ENCODE results near the gene HRH1. TPM values are rescaled to one million over a fixed set of nuclear protein-coding genes. Genes with fewer than 3 reads are reported as not detected.

Gene HRH1
- total RNA-seq, 1 donor from 2014 or later, result 1.4 TPM

DNA sequence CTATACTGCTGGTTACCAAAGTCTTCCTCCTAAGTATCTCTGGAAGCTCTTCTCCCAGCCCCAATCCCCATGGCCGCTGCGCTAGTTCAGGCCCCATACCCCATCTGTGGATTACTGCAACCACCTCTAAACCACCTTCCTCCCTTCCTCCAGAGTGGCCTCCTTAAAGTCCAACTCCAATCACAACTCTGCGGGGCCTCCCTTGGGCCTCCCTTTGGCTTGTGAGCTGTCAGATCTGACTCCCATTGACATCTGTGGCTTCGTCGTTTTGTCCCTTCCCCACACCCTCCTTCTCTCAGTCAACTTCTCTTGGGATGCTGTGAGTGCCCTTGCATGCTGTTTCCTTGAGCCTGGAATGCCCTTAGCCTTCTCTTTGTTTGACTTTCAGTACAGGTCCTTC lies 9.3 kb upstream of the HRH1 start:
- no peaks in the 10 kb centered on the region for H3K9me3 ChIP-seq (replicated peaks)
- H3K4me3 ChIP-seq, result no peak overlapping the region
- TF ChIP-seq, protein P1, sequence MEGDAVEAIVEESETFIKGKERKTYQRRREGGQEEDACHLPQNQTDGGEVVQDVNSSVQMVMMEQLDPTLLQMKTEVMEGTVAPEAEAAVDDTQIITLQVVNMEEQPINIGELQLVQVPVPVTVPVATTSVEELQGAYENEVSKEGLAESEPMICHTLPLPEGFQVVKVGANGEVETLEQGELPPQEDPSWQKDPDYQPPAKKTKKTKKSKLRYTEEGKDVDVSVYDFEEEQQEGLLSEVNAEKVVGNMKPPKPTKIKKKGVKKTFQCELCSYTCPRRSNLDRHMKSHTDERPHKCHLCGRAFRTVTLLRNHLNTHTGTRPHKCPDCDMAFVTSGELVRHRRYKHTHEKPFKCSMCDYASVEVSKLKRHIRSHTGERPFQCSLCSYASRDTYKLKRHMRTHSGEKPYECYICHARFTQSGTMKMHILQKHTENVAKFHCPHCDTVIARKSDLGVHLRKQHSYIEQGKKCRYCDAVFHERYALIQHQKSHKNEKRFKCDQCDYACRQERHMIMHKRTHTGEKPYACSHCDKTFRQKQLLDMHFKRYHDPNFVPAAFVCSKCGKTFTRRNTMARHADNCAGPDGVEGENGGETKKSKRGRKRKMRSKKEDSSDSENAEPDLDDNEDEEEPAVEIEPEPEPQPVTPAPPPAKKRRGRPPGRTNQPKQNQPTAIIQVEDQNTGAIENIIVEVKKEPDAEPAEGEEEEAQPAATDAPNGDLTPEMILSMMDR (IDR thresholded peaks at IDR 0.05; ENCODE audit: borderline replicate concordance), result no peak
- intact Hi-C loops (cut with micrococcal nuclease), result no loop called here
- no peak overlapping the region for H3K27ac ChIP-seq (replicated peaks)
- peaks cover 28% of the 10 kb centered on the region for H3K27me3 ChIP-seq (ENCODE audit: low read depth)
- no peak for DNase-seq
- peaks cover 5% of the 10 kb centered on the region for H3K4me1 ChIP-seq
- no peaks in the 10 kb centered on the region for H3K36me3 ChIP-seq

DNA sequence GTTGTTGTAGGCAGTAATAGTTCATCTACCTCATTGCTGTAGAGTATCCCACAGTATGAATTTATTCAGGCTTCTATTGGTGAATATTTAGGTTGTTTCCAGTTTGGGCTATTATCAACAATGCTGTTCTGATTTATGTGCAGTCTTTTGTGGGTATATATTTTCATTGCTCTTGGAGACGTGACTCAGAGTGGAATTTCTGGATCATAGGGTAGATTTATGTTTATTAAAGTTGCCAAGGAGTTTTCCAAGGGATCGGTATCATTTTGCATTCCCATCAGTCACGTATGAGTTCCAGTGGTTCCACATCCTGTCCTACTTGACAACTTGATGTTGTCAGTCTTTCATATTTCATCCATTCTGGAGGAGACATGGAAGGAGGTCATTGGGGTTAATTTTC lies 8.4 kb upstream of the HRH1 start:
- TF ChIP-seq, protein P1 (IDR thresholded peaks at IDR 0.05; ENCODE audit: borderline replicate concordance), result no peak
- H3K4me3 ChIP-seq, result no peak overlapping the region
- peaks cover 31% of the 10 kb centered on the region for H3K27me3 ChIP-seq (ENCODE audit: low read depth)
- H3K9me3 ChIP-seq (replicated peaks), result no peaks in the 10 kb centered on the region
- H3K36me3 ChIP-seq, result no peaks in the 10 kb centered on the region
- H3K4me1 ChIP-seq, result no peaks in the 10 kb centered on the region
- intact Hi-C loops (cut with micrococcal nuclease), result no loop called here
- DNase-seq, result no peak
- H3K27ac ChIP-seq (replicated peaks), result no peak overlapping the region

DNA sequence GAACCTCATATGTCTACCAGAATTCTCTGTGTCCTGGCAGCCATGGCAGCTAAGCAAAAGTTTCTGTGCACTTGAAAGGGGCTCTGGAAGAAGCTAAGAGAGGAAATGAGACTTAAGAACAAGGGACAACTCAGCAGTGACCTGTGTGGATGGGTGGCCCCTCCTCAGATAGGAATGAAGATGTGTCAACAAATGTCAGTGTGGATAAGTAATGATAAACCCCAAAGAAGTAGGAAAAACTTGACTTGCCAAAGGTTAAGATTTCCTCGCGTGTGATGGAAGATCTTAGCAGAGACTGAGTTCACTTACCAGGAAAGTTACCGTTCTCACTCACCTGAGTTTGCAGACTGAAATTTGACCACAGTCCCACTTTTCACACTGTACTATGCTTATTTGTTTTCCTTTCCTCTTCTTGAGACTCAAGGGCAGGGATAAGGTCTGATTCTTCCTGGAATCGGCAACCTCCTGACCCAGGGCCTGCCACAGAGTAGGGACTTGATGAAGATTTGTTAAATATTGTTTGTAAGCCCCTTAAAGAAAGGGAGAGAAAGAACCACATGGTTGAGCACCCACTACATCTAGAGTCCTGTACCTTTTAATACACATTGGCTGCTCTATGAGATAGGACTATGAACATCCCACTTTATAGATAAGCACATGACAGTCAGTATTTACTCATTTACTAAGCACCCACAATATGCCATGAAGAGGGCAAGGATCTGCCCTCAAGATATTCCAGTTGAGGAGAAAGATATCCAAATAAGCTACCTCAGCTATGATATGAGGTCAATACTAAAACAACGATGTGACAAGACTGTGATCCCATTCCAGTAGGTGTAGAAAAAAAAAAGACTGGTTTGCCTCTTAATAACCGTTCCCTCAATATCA lies 7.3 kb upstream of the HRH1 start:
- DNase-seq, result no peak
- peaks cover 38% of the 10 kb centered on the region for H3K27me3 ChIP-seq (ENCODE audit: low read depth)
- H3K9me3 ChIP-seq (replicated peaks), result no peaks in the 10 kb centered on the region
- H3K36me3 ChIP-seq, result no peaks in the 10 kb centered on the region
- TF ChIP-seq, protein P1 (IDR thresholded peaks at IDR 0.05; ENCODE audit: borderline replicate concordance), result no peak
- no peak overlapping the region for H3K27ac ChIP-seq (replicated peaks)
- intact Hi-C loops (cut with micrococcal nuclease), result no loop called here
- no peaks in the 10 kb centered on the region for H3K4me1 ChIP-seq
- H3K4me3 ChIP-seq, result no peak overlapping the region

DNA sequence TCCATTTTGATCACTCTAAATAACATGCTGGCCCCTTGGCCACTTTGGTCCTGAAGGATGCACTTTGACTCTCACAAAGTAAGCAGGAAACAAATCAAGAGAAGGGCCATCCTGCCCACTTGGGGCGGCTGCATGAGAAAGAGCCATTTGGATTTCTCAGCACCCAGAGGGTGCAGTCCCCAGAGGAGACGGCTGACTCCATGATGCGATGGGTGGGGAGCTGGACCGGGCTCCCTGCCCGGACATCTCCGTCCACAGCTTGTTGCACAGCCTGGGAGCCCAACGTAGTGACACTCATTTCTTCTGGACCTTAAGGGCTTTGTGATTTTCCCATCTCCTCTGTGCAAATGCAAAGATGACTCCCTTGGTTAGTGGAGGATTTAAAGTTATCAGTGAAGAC lies 4.0 kb upstream of the HRH1 start:
- Histone ChIP-seq H3K4me3 (no peak overlapping the region), H3K36me3 (no peaks in the 10 kb centered on the region), H3K9me3 (replicated peaks) (no peaks in the 10 kb centered on the region), H3K27me3 (ENCODE audit: low read depth) (peaks cover 58% of the 10 kb centered on the region), H3K4me1 (peaks cover 14% of the 10 kb centered on the region), H3K27ac (replicated peaks) (no peak overlapping the region)
- intact Hi-C loops (cut with micrococcal nuclease), result no loop called here
- TF ChIP-seq, protein P1 (IDR thresholded peaks at IDR 0.05; ENCODE audit: borderline replicate concordance), result no peak
- DNase-seq, result no peak

DNA sequence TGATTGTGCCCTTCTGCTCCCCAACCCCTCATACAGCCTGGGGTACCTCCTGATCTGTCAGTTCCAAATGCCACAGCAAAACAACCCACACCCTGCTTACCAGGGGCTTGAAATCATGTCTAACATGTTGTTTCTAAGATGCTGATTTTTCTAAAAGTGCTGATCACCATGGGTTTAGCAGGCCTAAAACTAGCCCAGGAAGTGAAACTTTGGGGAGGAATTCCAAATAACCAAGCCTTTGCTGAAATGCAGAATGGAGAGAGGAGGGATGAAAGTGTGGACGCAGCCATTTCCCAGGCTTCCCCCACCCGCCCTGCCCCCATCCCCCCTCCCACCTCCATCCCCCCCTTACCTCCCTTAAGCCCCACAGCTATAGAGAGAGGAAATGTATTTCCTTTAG lies 2.0 kb upstream of the HRH1 start:
- Histone ChIP-seq H3K4me3 (no peak overlapping the region), H3K36me3 (no peaks in the 10 kb centered on the region), H3K4me1 (peaks cover 24% of the 10 kb centered on the region), H3K9me3 (replicated peaks) (no peaks in the 10 kb centered on the region), H3K27ac (replicated peaks) (no peak overlapping the region), H3K27me3 (ENCODE audit: low read depth) (peaks cover 62% of the 10 kb centered on the region)
- intact Hi-C loops (cut with micrococcal nuclease), result no loop called here
- DNase-seq, result no peak
- TF ChIP-seq, protein P1 (IDR thresholded peaks at IDR 0.05; ENCODE audit: borderline replicate concordance), result no peak
